Ishikawa (cell line): ENCODE data around the gene ZNF467.

Experiments used
- CEBPB ChIP-seq: IDR thresholded peaks from 2 replicates; pipeline ENCODE4 v1.6.1; 2012
- CREB1 ChIP-seq: IDR thresholded peaks from 2 replicates; pipeline ENCODE4 v1.6.1; 2012; ENCODE audit warnings: low read depth
- EGR1 ChIP-seq: IDR thresholded peaks from 2 replicates; pipeline ENCODE4 v1.6.1; 2012
- EP300 ChIP-seq: IDR thresholded peaks from 2 replicates; pipeline ENCODE4 v1.6.1; 2012; ENCODE audit warnings: borderline replicate concordance
- FOXM1 ChIP-seq: IDR thresholded peaks from 2 replicates; pipeline ENCODE4 v1.6.1; 2012; ENCODE audit warnings: low read depth, borderline replicate concordance
- MAX ChIP-seq: IDR thresholded peaks from 2 replicates; pipeline ENCODE4 v1.6.1; 2012
- NFIC ChIP-seq: IDR thresholded peaks from 2 replicates; pipeline ENCODE4 v1.6.1; 2012
- RAD21 ChIP-seq: IDR thresholded peaks from 2 replicates; pipeline ENCODE4 v1.6.1; 2012; ENCODE audit warnings: low read depth
- REST ChIP-seq: IDR thresholded peaks from 2 replicates; pipeline ENCODE4 v1.6.1; 2012; ENCODE audit warnings: low read depth, mild to moderate bottlenecking
- TAF1 ChIP-seq: IDR thresholded peaks from 2 replicates; pipeline ENCODE4 v1.6.1; 2012; ENCODE audit warnings: low read depth, mild to moderate bottlenecking
- TCF12 ChIP-seq: IDR thresholded peaks from 2 replicates; pipeline ENCODE4 v1.6.1; 2012; ENCODE audit warnings: low read depth
- TEAD4 ChIP-seq: IDR thresholded peaks from 2 replicates; pipeline ENCODE4 v1.6.1; 2012
- USF1 ChIP-seq: IDR thresholded peaks from 2 replicates; pipeline ENCODE4 v1.6.1; 2012
- YY1 ChIP-seq: IDR thresholded peaks from 2 replicates; pipeline ENCODE4 v1.6.1; 2012; ENCODE audit warnings: low read depth
- ZBTB7A ChIP-seq: IDR thresholded peaks from 2 replicates; pipeline ENCODE4 v1.6.1; 2012; ENCODE audit warnings: low read depth

The ZNF467 gene

GRCh38 chr7:149793261-149793660 is 19.9 kb upstream of the ZNF467 start:
- TF ChIP-seq NFIC, result no peak
- TF ChIP-seq MAX, result no peak

GRCh38 chr7:149792220-149792595 is 18.8 kb upstream of the ZNF467 start:
- TF ChIP-seq CREB1, result no peak
- TF ChIP-seq REST, result no peak
- TF ChIP-seq MAX, result no peak
- TF ChIP-seq EP300, result no peak
- no peak for TF ChIP-seq TCF12
- TF ChIP-seq TEAD4, result no peak
- no peak for TF ChIP-seq TAF1
- TF ChIP-seq USF1, result no peak
- no peak for TF ChIP-seq ZBTB7A
- no peak for TF ChIP-seq NFIC
- TF ChIP-seq CEBPB, result no peak
- no peak for TF ChIP-seq EGR1

- TF ChIP-seq REST, result no peak
- TF ChIP-seq CREB1, result no peak
- TF ChIP-seq EGR1, result no peak
- TF ChIP-seq TAF1, result no peak
- TF ChIP-seq FOXM1, result no peak
- TF ChIP-seq TEAD4, result no peak
- TF ChIP-seq EP300, result no peak
- no peak for TF ChIP-seq MAX
- TF ChIP-seq ZBTB7A, result no peak
- TF ChIP-seq YY1, result no peak
- TF ChIP-seq NFIC, result no peak
- TF ChIP-seq RAD21, result no peak
- TF ChIP-seq TCF12, result no peak
- no peak for TF ChIP-seq CEBPB
- no peak for TF ChIP-seq USF1
Measured at GRCh38 chr7:149791411-149792219, 18.2 kb upstream of the ZNF467 start.

- TF ChIP-seq ZBTB7A (no peak), RAD21 (no peak), EP300 (no peak), NFIC (no peak), USF1 (no peak), CEBPB (no peak), FOXM1 (no peak), YY1 (no peak), TEAD4 (no peak), MAX (no peak), REST (no peak), EGR1 (no peak), TAF1 (no peak), TCF12 (no peak), CREB1 (no peak)
Measured at GRCh38 chr7:149790754-149791360, 17.5 kb upstream of the ZNF467 start.
